ENCODE data around the gene RNF169.

Gene RNF169

GRCh38 chr11:74702383-74703007 lies 46.2 kb upstream of the RNF169 start:
- Histone ChIP-seq H4K91ac (ENCODE audit: low read depth, low read length) (no peak overlapping the region), H2BK12ac (ENCODE audit: low read length) (no peak overlapping the region), H2AFZ (ENCODE audit: insufficient read depth, low read length, poor library complexity) (no peak overlapping the region), H3K4me3 (ENCODE audit: low read depth, low read length) (no peak overlapping the region), H3K27me3 (ENCODE audit: insufficient read depth, low read length) (no peaks in the 10 kb centered on the region), H3K18ac (ENCODE audit: low read length) (no peak overlapping the region), H4K12ac (ENCODE audit: low read depth, low read length) (no peak overlapping the region), H3K4me1 (ENCODE audit: control insufficient read depth in 1 of 2, insufficient read depth in 2 of 2, low read length in 2 of 2) (no peaks in the 10 kb centered on the region), H3K4ac (ENCODE audit: low read depth, low read length) (no peak overlapping the region), H3K14ac (ENCODE audit: low read length) (no peak overlapping the region), H3K27ac (ENCODE audit: low read depth, low read length) (no peak overlapping the region), H3K79me2 (ENCODE audit: control insufficient read depth, insufficient read depth, low read length, poor library complexity) (no peaks in the 10 kb centered on the region), H3K9me3 (ENCODE audit: insufficient read depth, low read depth, low read length) (no peaks in the 10 kb centered on the region), H2BK120ac (ENCODE audit: insufficient read depth, low read length, poor library complexity) (no peak overlapping the region), H2BK5ac (ENCODE audit: low read depth, low read length, poor library complexity) (no peak overlapping the region), H4K8ac (ENCODE audit: low read depth, low read length) (no peak overlapping the region), H2AK5ac (ENCODE audit: low read length) (no peak overlapping the region), H3K79me1 (ENCODE audit: low read length) (no peaks in the 10 kb centered on the region), H3K9ac (ENCODE audit: low read length) (no peak overlapping the region), H3K23ac (ENCODE audit: low read length) (no peak overlapping the region), H3K4me2 (ENCODE audit: low read length) (no peak overlapping the region), H3K36me3 (ENCODE audit: control insufficient read depth in 1 of 2, insufficient read depth in 2 of 2, low read length in 2 of 2) (no peaks in the 10 kb centered on the region)
- peak; percentile 29 to 83 for DNase-seq
- WGBS (ENCODE audit: extremely low coverage, insufficient coverage, insufficient read length), result no CpG with 5 or more reads among the region's 15 CpGs

DNA sequence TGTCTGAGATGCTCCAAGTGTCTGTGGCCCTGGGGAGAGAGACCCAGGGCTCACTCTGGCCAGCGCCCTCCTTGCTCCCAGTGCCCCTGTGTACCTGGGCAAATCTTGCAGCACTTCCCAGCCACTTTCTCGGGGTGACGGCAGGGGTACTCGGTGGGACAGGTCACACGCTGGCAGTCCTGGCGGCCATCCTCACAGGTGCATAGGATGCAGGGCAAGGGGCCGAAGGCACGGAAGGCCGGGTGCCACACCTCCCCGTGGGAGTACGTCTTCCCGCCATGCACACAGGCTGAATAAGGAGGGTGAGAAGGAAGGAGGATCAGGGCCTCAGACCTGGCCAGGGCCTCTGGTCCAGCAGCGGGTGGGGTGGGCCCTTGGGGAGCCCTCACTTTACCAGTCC lies 45.4 kb upstream of the RNF169 start:
- Histone ChIP-seq H3K27me3 (ENCODE audit: insufficient read depth, low read length) (no peaks in the 10 kb centered on the region), H3K18ac (ENCODE audit: low read length) (no peak overlapping the region), H2BK120ac (ENCODE audit: insufficient read depth, low read length, poor library complexity) (no peak overlapping the region), H2AFZ (ENCODE audit: insufficient read depth, low read length, poor library complexity) (no peak overlapping the region), H3K9me3 (ENCODE audit: insufficient read depth, low read depth, low read length) (no peaks in the 10 kb centered on the region), H3K4me1 (ENCODE audit: control insufficient read depth in 1 of 2, insufficient read depth in 2 of 2, low read length in 2 of 2) (no peaks in the 10 kb centered on the region), H3K9ac (ENCODE audit: low read length) (no peak overlapping the region), H3K79me1 (ENCODE audit: low read length) (no peaks in the 10 kb centered on the region), H2AK5ac (ENCODE audit: low read length) (no peak overlapping the region), H2BK12ac (ENCODE audit: low read length) (no peak overlapping the region), H3K79me2 (ENCODE audit: control insufficient read depth, insufficient read depth, low read length, poor library complexity) (no peaks in the 10 kb centered on the region), H3K36me3 (ENCODE audit: control insufficient read depth in 1 of 2, insufficient read depth in 2 of 2, low read length in 2 of 2) (no peaks in the 10 kb centered on the region), H4K91ac (ENCODE audit: low read depth, low read length) (no peak overlapping the region), H2BK5ac (ENCODE audit: low read depth, low read length, poor library complexity) (no peak overlapping the region), H3K14ac (ENCODE audit: low read length) (no peak overlapping the region), H3K27ac (ENCODE audit: low read depth, low read length) (no peak overlapping the region), H3K4me3 (ENCODE audit: low read depth, low read length) (no peak overlapping the region), H3K4ac (ENCODE audit: low read depth, low read length) (no peak overlapping the region), H3K23ac (ENCODE audit: low read length) (no peak overlapping the region), H4K12ac (ENCODE audit: low read depth, low read length) (no peak overlapping the region), H3K4me2 (ENCODE audit: low read length) (no peak overlapping the region), H4K8ac (ENCODE audit: low read depth, low read length) (no peak overlapping the region)
- no peak for DNase-seq
- WGBS (ENCODE audit: extremely low coverage, insufficient coverage, insufficient read length), result no CpG with 5 or more reads among the region's 13 CpGs

GRCh38 chr11:74707182-74707581 lies 41.5 kb upstream of the RNF169 start:
- no CpG with 5 or more reads among the region's 3 CpGs for WGBS (ENCODE audit: extremely low coverage, insufficient coverage, insufficient read length)
- H3K4me1 ChIP-seq (ENCODE audit: control insufficient read depth in 1 of 2, insufficient read depth in 2 of 2, low read length in 2 of 2), result peaks cover 7 to 12% of the 10 kb centered on the region in 2 experiments
- H3K9ac ChIP-seq (ENCODE audit: low read length), result no peak overlapping the region

DNA sequence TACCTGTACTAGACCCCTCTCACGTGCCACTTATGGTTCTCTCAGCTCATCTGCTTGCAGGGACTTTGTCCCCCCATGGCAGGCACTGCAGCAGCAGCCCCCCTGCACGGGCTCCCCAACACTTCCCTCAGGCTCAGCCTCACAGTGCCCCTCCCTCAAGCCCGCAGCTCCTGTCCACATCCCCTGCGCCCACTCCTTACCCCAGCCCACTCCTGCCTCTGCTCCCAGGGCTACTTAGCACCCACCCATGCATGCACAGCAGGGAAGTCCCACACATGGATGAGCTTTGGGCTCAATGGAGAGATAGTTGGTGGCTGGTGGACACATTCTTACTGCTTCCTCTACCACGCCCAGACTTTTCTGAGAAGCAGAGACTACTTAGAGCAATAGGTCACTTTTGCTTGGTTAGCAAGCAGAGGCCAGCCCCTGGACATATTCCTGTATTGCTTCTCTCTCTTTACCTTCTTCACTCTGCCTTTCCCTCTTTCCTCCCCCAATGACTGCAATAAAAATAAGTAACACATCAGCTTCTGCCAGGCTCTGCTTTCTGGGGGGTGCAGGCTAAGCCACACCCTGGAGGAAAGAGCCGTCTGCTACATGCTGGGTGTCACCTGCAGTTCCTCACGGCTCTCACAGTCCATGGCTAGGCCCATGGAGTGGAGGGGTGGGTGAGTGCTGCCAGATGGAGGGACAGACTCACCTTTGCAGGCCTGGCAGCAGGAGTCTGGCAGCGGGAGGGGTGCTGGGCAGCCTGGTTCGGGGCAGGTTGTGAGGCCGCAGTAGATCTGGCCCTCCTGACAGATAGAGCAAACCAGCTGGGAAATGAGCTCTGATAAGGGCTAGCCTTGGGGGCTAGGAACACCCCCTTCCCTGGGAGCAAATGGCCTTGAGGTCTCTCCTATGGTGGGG lies 40.8 kb upstream of the RNF169 start:
- H3K18ac ChIP-seq (ENCODE audit: low read length), result no peak overlapping the region
- H3K9ac ChIP-seq (ENCODE audit: low read length), result no peak overlapping the region
- H3K79me2 ChIP-seq (ENCODE audit: control insufficient read depth, insufficient read depth, low read length, poor library complexity), result no peaks in the 10 kb centered on the region
- no peak overlapping the region for H2BK120ac ChIP-seq (ENCODE audit: insufficient read depth, low read length, poor library complexity)
- H4K91ac ChIP-seq (ENCODE audit: low read depth, low read length), result no peak overlapping the region
- H3K27ac ChIP-seq (ENCODE audit: low read depth, low read length), result no peak overlapping the region
- no peak overlapping the region for H2BK5ac ChIP-seq (ENCODE audit: low read depth, low read length, poor library complexity)
- H3K4me2 ChIP-seq (ENCODE audit: low read length), result no peak overlapping the region
- H3K4me3 ChIP-seq (ENCODE audit: low read depth, low read length), result no peak overlapping the region
- no peaks in the 10 kb centered on the region for H3K36me3 ChIP-seq (ENCODE audit: control insufficient read depth in 1 of 2, insufficient read depth in 2 of 2, low read length in 2 of 2)
- H3K27me3 ChIP-seq (ENCODE audit: insufficient read depth, low read length), result no peaks in the 10 kb centered on the region
- H4K8ac ChIP-seq (ENCODE audit: low read depth, low read length), result no peak overlapping the region
- no peak overlapping the region for H3K23ac ChIP-seq (ENCODE audit: low read length)
- no peak overlapping the region for H4K12ac ChIP-seq (ENCODE audit: low read depth, low read length)
- peaks cover 7 to 12% of the 10 kb centered on the region in 2 experiments for H3K4me1 ChIP-seq (ENCODE audit: control insufficient read depth in 1 of 2, insufficient read depth in 2 of 2, low read length in 2 of 2)
- DNase-seq, result no peak
- H2BK12ac ChIP-seq (ENCODE audit: low read length), result no peak overlapping the region
- peaks cover 2% of the 10 kb centered on the region for H3K9me3 ChIP-seq (ENCODE audit: insufficient read depth, low read depth, low read length)
- no peak overlapping the region for H2AK5ac ChIP-seq (ENCODE audit: low read length)
- no peak overlapping the region for H2AFZ ChIP-seq (ENCODE audit: insufficient read depth, low read length, poor library complexity)
- H3K4ac ChIP-seq (ENCODE audit: low read depth, low read length), result no peak overlapping the region
- H3K14ac ChIP-seq (ENCODE audit: low read length), result no peak overlapping the region
- WGBS (ENCODE audit: extremely low coverage, insufficient coverage, insufficient read length), result no CpG with 5 or more reads among the region's 10 CpGs
- H3K79me1 ChIP-seq (ENCODE audit: low read length), result no peaks in the 10 kb centered on the region

More at GRCh38 chr11:74707182-74707581, 41.5 kb upstream of the RNF169 start:
- H3K79me1 ChIP-seq (ENCODE audit: low read length), result no peaks in the 10 kb centered on the region
- H3K9me3 ChIP-seq (ENCODE audit: insufficient read depth, low read depth, low read length), result peaks cover 2% of the 10 kb centered on the region
- no peak overlapping the region for H3K4me3 ChIP-seq (ENCODE audit: low read depth, low read length)
- H4K91ac ChIP-seq (ENCODE audit: low read depth, low read length), result no peak overlapping the region
- H2BK5ac ChIP-seq (ENCODE audit: low read depth, low read length, poor library complexity), result no peak overlapping the region
- H3K27me3 ChIP-seq (ENCODE audit: insufficient read depth, low read length), result no peaks in the 10 kb centered on the region
- DNase-seq, result no peak
- no peak overlapping the region for H2AFZ ChIP-seq (ENCODE audit: insufficient read depth, low read length, poor library complexity)
- H2BK120ac ChIP-seq (ENCODE audit: insufficient read depth, low read length, poor library complexity), result no peak overlapping the region
- no peak overlapping the region for H3K4me2 ChIP-seq (ENCODE audit: low read length)
- H4K12ac ChIP-seq (ENCODE audit: low read depth, low read length), result no peak overlapping the region
- no peak overlapping the region for H4K8ac ChIP-seq (ENCODE audit: low read depth, low read length)
- H3K36me3 ChIP-seq (ENCODE audit: control insufficient read depth in 1 of 2, insufficient read depth in 2 of 2, low read length in 2 of 2), result no peaks in the 10 kb centered on the region
- H3K14ac ChIP-seq (ENCODE audit: low read length), result no peak overlapping the region
- H3K18ac ChIP-seq (ENCODE audit: low read length), result no peak overlapping the region
- H3K79me2 ChIP-seq (ENCODE audit: control insufficient read depth, insufficient read depth, low read length, poor library complexity), result no peaks in the 10 kb centered on the region
- H3K23ac ChIP-seq (ENCODE audit: low read length), result no peak overlapping the region
- H2AK5ac ChIP-seq (ENCODE audit: low read length), result no peak overlapping the region
- H2BK12ac ChIP-seq (ENCODE audit: low read length), result no peak overlapping the region
- no peak overlapping the region for H3K27ac ChIP-seq (ENCODE audit: low read depth, low read length)
- no peak overlapping the region for H3K4ac ChIP-seq (ENCODE audit: low read depth, low read length)
